PC-3 (cell line): ENCODE results near the gene GOT2. TPM values are rescaled to one million over a fixed set of nuclear protein-coding genes. Genes with fewer than 3 reads are reported as not detected.

Experiments used
- ATAC-seq: fragments of 200-7000 bp; cut with Tn5 transposase; 2 replicates; pipeline ENCODE4 v1.9.1; 2020; ENCODE audit warnings: mild to moderate bottlenecking, moderate library complexity
- BruUV-seq: library from RNA; stranded (reverse); fragments of 400-500 nt; replicated peaks from 2 replicates; lab custom pipeline; 2021; lab: Mats Ljungman, UMichigan
- CTCF ChIA-PET: fragments of 300-600 bp; sonication (Branson Sonifier 250); formaldehyde crosslinking; loops from one replicate; lab custom pipeline; 2022; ENCODE audit warnings: antibody characterized with exemption; lab: Charles Lee
- POLR2A ChIA-PET: fragments of 300-600 bp; sonication (Branson Sonifier 250); formaldehyde crosslinking; loops from one replicate; lab custom pipeline; 2022; ENCODE audit warnings: antibody characterized with exemption; ENCODE audit not compliant: unreplicated experiment; lab: Charles Lee
- DNase-seq: peaks from one replicate; pipeline ENCODE4 v3.0.0-alpha.2; 2015
- H2AFZ ChIP-seq: fragments of 300-600 bp; sonication (generic); 2 replicates; pipeline ENCODE4 v1.6.0; 2016; ENCODE audit warnings: antibody characterized with exemption, low read length
- H3F3A ChIP-seq: fragments of 300-600 bp; sonication (generic); one replicate; pipeline ENCODE4 v1.6.0; 2017; ENCODE audit warnings: antibody characterized with exemption, low read length, control low read depth, mild to moderate bottlenecking; ENCODE audit not compliant: unreplicated experiment
- H3K27ac ChIP-seq: fragments of 300-600 bp; sonication (generic); 2 replicates; pipeline ENCODE4 v1.5.1; 2016; ENCODE audit warnings: mild to moderate bottlenecking, low read length
- H3K27me3 ChIP-seq: fragments of 300-600 bp; sonication (generic); 2 replicates; pipeline ENCODE4 v1.6.1; 2016; ENCODE audit warnings: low read length, mixed read lengths
- H3K36me3 ChIP-seq: fragments of 300-600 bp; sonication (generic); 2 replicates; pipeline ENCODE4 v1.6.1; 2016; ENCODE audit warnings: low read depth, mixed run types, low read length, mixed read lengths
- H3K4me1 ChIP-seq: fragments of 300-600 bp; sonication (generic); 2 replicates; pipeline ENCODE4 v1.5.1; 2016; ENCODE audit warnings: low read length; ENCODE audit not compliant: insufficient read depth
- H3K4me2 ChIP-seq: fragments of 300-600 bp; sonication (generic); 2 replicates; pipeline ENCODE4 v1.6.0; 2016; ENCODE audit warnings: low read length
- H3K4me3 ChIP-seq: fragments of 300-600 bp; sonication (generic); 2 replicates; pipeline ENCODE4 v1.5.1; 2016; ENCODE audit warnings: mild to moderate bottlenecking, low read length, mixed read lengths
- H3K79me2 ChIP-seq: fragments of 300-600 bp; sonication (generic); 2 replicates; pipeline ENCODE4 v1.6.1; 2017; ENCODE audit warnings: low read length, mixed read lengths
- H3K9ac ChIP-seq: fragments of 300-600 bp; sonication (generic); 2 replicates; pipeline ENCODE4 v1.6.0; 2016; ENCODE audit warnings: mild to moderate bottlenecking, low read length
- H3K9me2 ChIP-seq: fragments of 300-600 bp; sonication (generic); replicated peaks from 2 replicates; pipeline ENCODE4 v1.6.1; 2016; ENCODE audit warnings: mixed run types, low read length, mixed read lengths
- H3K9me3 ChIP-seq: fragments of 300-600 bp; sonication (generic); 2 replicates; pipeline ENCODE4 v1.6.1; 2016; ENCODE audit warnings: low read length, mixed read lengths
- H4K20me1 ChIP-seq: fragments of 300-600 bp; sonication (generic); 2 replicates; pipeline ENCODE4 v1.6.1; 2016; ENCODE audit warnings: low read length, mixed read lengths
- EZH2 ChIP-seq: fragments of 300-600 bp; sonication (generic); IDR thresholded peaks from one replicate; pipeline ENCODE4 v1.6.1; 2017; ENCODE audit warnings: antibody characterized with exemption, mild to moderate bottlenecking, low read length; ENCODE audit not compliant: unreplicated experiment
- EZH2phosphoT487 ChIP-seq: fragments of 300-600 bp; sonication (generic); IDR thresholded peaks from 2 replicates; pipeline ENCODE4 v1.6.1; 2018; ENCODE audit warnings: mild to moderate bottlenecking, antibody characterized with exemption, low read length, borderline replicate concordance
- intact Hi-C: fragments of 100-400 bp; cut with micrococcal nuclease; formaldehyde crosslinking; loops from 2 replicates; pipeline ENCODE4 v1.9.0; 2023
- total RNA-seq: library from RNA; depleted of rRNA; stranded (reverse); fragments of >200 nt; gene quantifications from 2 replicates; pipeline ENCODE4 v1.2.3, GENCODE V29; 2014
- TF ChIP-seq, protein P1 (sequence below): fragments of 300-600 bp; sonication (generic); conservative IDR thresholded peaks from 2 replicates; pipeline ENCODE4 v1.5.1; 2017; ENCODE audit warnings: antibody characterized with exemption, low read depth, mild to moderate bottlenecking, low read length

GOT2 gene
- total RNA-seq, 1 experiment from 2014 or later = 83.6 TPM

DNA sequence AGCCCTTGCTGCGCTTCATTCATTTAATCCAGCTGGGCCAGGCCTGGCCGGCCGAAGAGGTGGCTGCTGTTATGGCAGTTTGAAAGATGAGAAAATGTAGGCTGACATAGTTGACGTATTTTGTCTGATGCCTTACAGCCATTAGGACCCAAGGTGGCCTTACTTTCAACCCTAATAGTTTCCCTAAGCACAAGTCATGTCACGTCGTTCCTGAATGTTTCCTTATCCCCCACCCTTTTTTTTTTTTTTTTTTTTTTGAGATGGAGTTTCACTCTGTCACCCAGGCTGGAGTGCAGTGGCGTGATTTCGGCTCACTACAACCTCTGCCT, 307 bp upstream of the GOT2 start:
- no peak for TF ChIP-seq EZH2phosphoT487
- TF ChIP-seq EZH2 = no peak
- TF ChIP-seq, protein P1, sequence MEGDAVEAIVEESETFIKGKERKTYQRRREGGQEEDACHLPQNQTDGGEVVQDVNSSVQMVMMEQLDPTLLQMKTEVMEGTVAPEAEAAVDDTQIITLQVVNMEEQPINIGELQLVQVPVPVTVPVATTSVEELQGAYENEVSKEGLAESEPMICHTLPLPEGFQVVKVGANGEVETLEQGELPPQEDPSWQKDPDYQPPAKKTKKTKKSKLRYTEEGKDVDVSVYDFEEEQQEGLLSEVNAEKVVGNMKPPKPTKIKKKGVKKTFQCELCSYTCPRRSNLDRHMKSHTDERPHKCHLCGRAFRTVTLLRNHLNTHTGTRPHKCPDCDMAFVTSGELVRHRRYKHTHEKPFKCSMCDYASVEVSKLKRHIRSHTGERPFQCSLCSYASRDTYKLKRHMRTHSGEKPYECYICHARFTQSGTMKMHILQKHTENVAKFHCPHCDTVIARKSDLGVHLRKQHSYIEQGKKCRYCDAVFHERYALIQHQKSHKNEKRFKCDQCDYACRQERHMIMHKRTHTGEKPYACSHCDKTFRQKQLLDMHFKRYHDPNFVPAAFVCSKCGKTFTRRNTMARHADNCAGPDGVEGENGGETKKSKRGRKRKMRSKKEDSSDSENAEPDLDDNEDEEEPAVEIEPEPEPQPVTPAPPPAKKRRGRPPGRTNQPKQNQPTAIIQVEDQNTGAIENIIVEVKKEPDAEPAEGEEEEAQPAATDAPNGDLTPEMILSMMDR = no peak
- Histone ChIP-seq H2AFZ (peak overlapping the region; percentile 79), H3F3A (no peaks in the 10 kb centered on the region), H3K4me3 (peak overlapping the region; percentile 85; the same call in 1 of the 2 replicates), H3K27me3 (no peaks in the 10 kb centered on the region), H3K9ac (peak overlapping the region; percentile 91; the same call in 1 of the 2 replicates), H3K9me3 (no peaks in the 10 kb centered on the region), H3K36me3 (no peaks in the 10 kb centered on the region; the same call in 1 of the 2 replicates), H3K27ac (no peak overlapping the region), H3K9me2 (no peaks in the 10 kb centered on the region), H3K4me2 (peak overlapping the region; percentile 94), H3K79me2 (peaks cover 47% of the 10 kb centered on the region), H4K20me1 (peaks cover 22% of the 10 kb centered on the region; the same call in 1 of the 2 replicates), H3K4me1 (peaks cover 10% of the 10 kb centered on the region)
- no peak for DNase-seq
- ChIA-PET CTCF (no interaction called here), POLR2A (no interaction called here)
- intact Hi-C loops = loop anchor here (10.0 kb wide), 1 partner anchor 50 kb away; the partner anchor contains the start of gene SLC38A7
- no peak for ATAC-seq
- BruUV-seq = no TSS peak

DNA sequence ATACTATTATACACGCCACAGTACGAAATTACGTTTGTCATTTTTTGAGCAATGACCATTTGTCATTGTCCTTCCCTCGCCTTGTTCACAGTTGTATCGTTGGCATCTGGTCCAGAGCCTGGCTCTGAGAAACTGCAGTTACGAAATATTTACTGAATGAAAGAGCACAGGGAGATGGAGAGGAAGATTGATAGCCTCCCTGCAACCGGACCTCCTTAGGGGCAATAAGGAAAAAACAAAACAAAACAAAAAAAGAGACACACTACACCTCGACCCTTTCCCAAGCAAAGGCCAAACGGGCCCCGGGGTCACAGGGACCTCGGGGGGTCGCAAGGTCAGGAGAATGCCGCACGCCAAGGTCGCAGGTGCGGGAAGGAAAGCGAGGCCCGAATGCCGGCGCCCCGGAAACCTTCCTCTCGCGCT, 857 bp downstream of the GOT2 start:
- Histone ChIP-seq H3K9me2 (no peaks in the 10 kb centered on the region), H3K4me1 (peaks cover 10% of the 10 kb centered on the region), H2AFZ (peak overlapping the region; percentile 79), H3K27ac (peak overlapping the region; percentile 58), H3K4me2 (peak overlapping the region; percentile 94), H3K9me3 (no peaks in the 10 kb centered on the region), H3K4me3 (peak overlapping the region; percentile 85), H4K20me1 (peaks cover 22% of the 10 kb centered on the region; the same call in 1 of the 2 replicates), H3K79me2 (peaks cover 59% of the 10 kb centered on the region), H3F3A (no peaks in the 10 kb centered on the region), H3K9ac (peak overlapping the region; percentile 91), H3K36me3 (no peaks in the 10 kb centered on the region; the same call in 1 of the 2 replicates), H3K27me3 (no peaks in the 10 kb centered on the region)
- ChIA-PET CTCF (interaction anchor here (0.7 kb wide), 1 partner anchor 20 kb away, joined by 3 read pairs; no protein-coding TSS in a partner anchor), POLR2A (no interaction called here)
- TF ChIP-seq EZH2phosphoT487 (no peak), EZH2 (no peak)
- TF ChIP-seq, protein P1 = no peak
- BruUV-seq = no TSS peak
- intact Hi-C loops = loop anchor here (10.0 kb wide), 1 partner anchor 48 kb away; the partner anchor contains the start of gene SLC38A7
- DNase-seq (no peak), ATAC-seq (no peak)
